ENCODE results near the gene YPEL3. TPM values are rescaled to one million over a fixed set of nuclear protein-coding genes. Genes with fewer than 3 reads are reported as not detected.

YPEL3 gene
- total and polyA plus RNA-seq, 4 donors = 30.6 to 142 (median 85.8) TPM

DNA sequence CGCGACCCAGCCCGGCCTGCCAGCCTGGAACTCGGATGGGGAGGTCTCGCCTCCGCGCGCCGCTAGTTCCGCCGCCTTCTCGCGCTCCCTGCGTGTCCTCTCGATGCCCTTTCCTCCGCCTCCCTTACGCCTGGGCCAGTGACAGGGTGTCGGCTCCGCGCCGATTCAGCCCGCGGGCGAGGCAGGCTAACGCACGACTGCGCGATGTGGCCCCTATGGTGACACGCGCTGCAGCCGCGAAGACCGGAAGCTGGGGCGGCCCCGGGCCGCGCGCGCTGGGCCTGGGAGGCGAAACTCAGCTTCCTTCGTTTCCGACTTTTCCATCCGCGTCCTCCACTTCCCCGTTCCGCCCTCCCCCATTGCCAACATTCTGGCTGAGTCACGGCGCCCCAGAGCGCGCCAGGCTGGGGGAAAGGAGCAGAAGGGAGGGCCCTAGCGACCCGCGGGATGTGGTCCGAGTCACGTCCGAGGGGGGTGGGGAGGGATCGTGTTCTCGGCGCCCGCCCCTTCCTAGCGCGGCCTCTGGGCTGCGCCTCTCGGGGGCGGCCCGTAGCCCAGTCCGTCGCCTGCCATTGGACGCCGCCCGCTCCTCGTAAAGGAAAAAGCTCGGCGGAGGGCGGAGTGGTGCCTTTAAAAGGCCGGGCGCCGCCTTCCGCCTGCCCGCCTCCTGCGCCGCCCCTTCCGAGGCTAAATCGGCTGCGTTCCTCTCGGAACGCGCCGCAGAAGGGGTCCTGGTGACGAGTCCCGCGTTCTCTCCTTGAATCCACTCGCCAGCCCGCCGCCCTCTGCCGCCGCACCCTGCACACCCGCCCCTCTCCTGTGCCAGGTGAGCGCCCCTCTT is 30.7 kb downstream of the YPEL3 start, which contains the start of gene ALDOA:
Gene ALDOA, plus strand, starts transcription at position 659 of the 841 bp plus-strand sequence. CDS start 1,138 bp downstream, outside the sequence.
- peak; percentile 90 to 99 (median 96) for DNase-seq (ENCODE audit: low read depth in 4 of 6, low spot score in 6 of 6)
- Histone ChIP-seq H3K4me1 (ENCODE audit: control insufficient read depth, insufficient read depth, low read length) (peaks cover 60% of the 10 kb centered on the region), H3K27me3 (ENCODE audit: control insufficient read depth, insufficient read depth, low read length) (no peaks in the 10 kb centered on the region), H3K27ac (ENCODE audit: low read depth, low read length) (peak within 1 kb of the TSS; percentile 98), H3K9me3 (ENCODE audit: control insufficient read depth, insufficient read depth, low read length) (no peaks in the 10 kb centered on the region), H3K4me3 (ENCODE audit: low read depth, low read length) (peak within 1 kb of the TSS; percentile 98), H3K36me3 (ENCODE audit: control insufficient read depth, insufficient read depth, low read length) (peaks cover 47% of the 10 kb centered on the region)
- WGBS (ENCODE audit: insufficient coverage) = under 1% methylated on average over 92 of the region's 99 CpGs

DNA sequence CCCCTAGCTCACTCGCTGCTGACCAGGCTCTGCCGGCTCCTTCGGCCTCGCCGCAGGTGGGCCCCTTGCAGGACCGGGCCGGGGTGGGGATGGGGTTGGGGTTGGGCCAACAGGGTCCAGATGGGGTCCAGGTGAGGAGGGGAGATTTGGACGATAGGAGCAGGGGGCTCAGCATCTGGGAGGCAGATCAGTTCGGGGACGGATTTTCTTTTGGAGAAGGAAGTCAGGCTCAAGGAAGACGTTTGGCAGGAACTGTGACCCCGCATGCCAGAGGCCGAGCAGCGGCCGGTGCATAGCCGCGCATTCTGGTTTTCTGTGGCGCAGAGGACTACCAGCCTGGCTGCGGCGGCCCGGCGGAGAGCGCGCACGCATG is 31.3 kb downstream of the YPEL3 start:
- peaks cover 54% of the 10 kb centered on the region for H3K4me1 ChIP-seq (ENCODE audit: control insufficient read depth, insufficient read depth, low read length)
- H3K27ac ChIP-seq (ENCODE audit: low read depth, low read length) = peak overlapping the region; percentile 98

GRCh38 chr16:30063893-30064728 is 31.9 kb downstream of the YPEL3 start:
- Histone ChIP-seq H3K27me3 (ENCODE audit: control insufficient read depth, insufficient read depth, low read length) (no peaks in the 10 kb centered on the region), H3K36me3 (ENCODE audit: control insufficient read depth, insufficient read depth, low read length) (peaks cover 43% of the 10 kb centered on the region), H3K27ac (ENCODE audit: low read depth, low read length) (peak overlapping the region; percentile 98), H3K4me3 (ENCODE audit: low read depth, low read length) (peak overlapping the region; percentile 98), H3K9me3 (ENCODE audit: control insufficient read depth, insufficient read depth, low read length) (no peaks in the 10 kb centered on the region), H3K4me1 (ENCODE audit: control insufficient read depth, insufficient read depth, low read length) (peaks cover 48% of the 10 kb centered on the region)
- DNase-seq (ENCODE audit: low read depth in 4 of 6, low spot score in 6 of 6) = peak in 3 of 6 donors; percentile 52 to 86 (median 80)
- 7% methylated on average over 7 of the region's 27 CpGs for WGBS (ENCODE audit: insufficient coverage)

More for the DNA sequence above, 31.3 kb downstream of the YPEL3 start:
- Histone ChIP-seq H3K36me3 (ENCODE audit: control insufficient read depth, insufficient read depth, low read length) (peaks cover 45% of the 10 kb centered on the region), H3K9me3 (ENCODE audit: control insufficient read depth, insufficient read depth, low read length) (no peaks in the 10 kb centered on the region), H3K27me3 (ENCODE audit: control insufficient read depth, insufficient read depth, low read length) (no peaks in the 10 kb centered on the region), H3K4me3 (ENCODE audit: low read depth, low read length) (peak overlapping the region; percentile 98)
- under 1% methylated on average over 25 of the region's 25 CpGs for WGBS (ENCODE audit: insufficient coverage)
- DNase-seq (ENCODE audit: low read depth in 4 of 6, low spot score in 6 of 6) = peak in 1 of 6 donors; percentile 19

- 43% methylated on average over 12 of the region's 12 CpGs for WGBS (ENCODE audit: insufficient coverage)
- Histone ChIP-seq H3K27me3 (ENCODE audit: control insufficient read depth, insufficient read depth, low read length) (no peaks in the 10 kb centered on the region), H3K27ac (ENCODE audit: low read depth, low read length) (peak overlapping the region; percentile 98), H3K36me3 (ENCODE audit: control insufficient read depth, insufficient read depth, low read length) (peaks cover 40% of the 10 kb centered on the region), H3K4me3 (ENCODE audit: low read depth, low read length) (peak overlapping the region; percentile 98), H3K9me3 (ENCODE audit: control insufficient read depth, insufficient read depth, low read length) (no peaks in the 10 kb centered on the region), H3K4me1 (ENCODE audit: control insufficient read depth, insufficient read depth, low read length) (peaks cover 41% of the 10 kb centered on the region)
- DNase-seq (ENCODE audit: low read depth in 4 of 6, low spot score in 6 of 6) = no peak
Measured at GRCh38 chr16:30063278-30063892, 32.6 kb downstream of the YPEL3 start.

DNA sequence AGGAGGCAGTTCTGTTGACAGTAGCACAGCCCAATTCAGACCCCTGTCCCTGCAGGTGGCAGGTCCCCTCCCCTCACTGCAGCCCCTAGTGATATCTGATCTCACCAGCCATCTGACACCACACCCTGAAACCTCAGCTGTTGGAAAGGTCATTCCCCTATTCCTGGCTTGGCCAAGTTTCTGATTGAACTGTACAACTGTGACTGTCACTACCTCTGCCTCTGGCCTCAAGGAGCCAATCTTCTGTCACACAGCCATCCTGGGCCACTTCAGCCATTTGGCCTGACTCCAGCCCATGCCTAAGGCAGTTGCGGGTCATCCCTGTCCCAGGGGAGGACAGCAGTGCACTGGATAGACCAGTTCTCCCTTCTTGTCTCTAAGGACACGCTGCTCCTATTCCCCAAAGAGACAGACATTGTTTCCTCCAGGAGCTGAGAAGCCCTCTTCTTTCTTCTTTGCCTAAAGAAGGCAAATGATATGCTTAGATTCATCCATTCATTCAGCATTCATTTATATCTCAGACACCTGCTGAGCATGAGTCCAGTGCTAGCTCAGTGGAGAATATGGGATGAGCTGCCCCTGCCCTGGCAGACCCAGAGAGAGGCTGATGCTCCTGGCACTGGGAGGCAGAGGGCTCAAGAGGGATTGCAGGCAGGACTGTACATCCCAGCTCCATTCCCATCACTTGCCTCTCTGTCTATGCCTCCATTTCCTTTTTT is 35.0 kb downstream of the YPEL3 start:
- DNase-seq (ENCODE audit: low read depth in 4 of 6, low spot score in 6 of 6) = no peak
- Histone ChIP-seq H3K27ac (ENCODE audit: low read depth, low read length) (no peak overlapping the region), H3K27me3 (ENCODE audit: control insufficient read depth, insufficient read depth, low read length) (no peaks in the 10 kb centered on the region), H3K4me1 (ENCODE audit: control insufficient read depth, insufficient read depth, low read length) (peaks cover 23% of the 10 kb centered on the region), H3K4me3 (ENCODE audit: low read depth, low read length) (no peak overlapping the region), H3K9me3 (ENCODE audit: control insufficient read depth, insufficient read depth, low read length) (no peaks in the 10 kb centered on the region), H3K36me3 (ENCODE audit: control insufficient read depth, insufficient read depth, low read length) (peaks cover 23% of the 10 kb centered on the region)
- WGBS (ENCODE audit: insufficient coverage) = 25% methylated on average over 1 of the region's 2 CpGs

DNA sequence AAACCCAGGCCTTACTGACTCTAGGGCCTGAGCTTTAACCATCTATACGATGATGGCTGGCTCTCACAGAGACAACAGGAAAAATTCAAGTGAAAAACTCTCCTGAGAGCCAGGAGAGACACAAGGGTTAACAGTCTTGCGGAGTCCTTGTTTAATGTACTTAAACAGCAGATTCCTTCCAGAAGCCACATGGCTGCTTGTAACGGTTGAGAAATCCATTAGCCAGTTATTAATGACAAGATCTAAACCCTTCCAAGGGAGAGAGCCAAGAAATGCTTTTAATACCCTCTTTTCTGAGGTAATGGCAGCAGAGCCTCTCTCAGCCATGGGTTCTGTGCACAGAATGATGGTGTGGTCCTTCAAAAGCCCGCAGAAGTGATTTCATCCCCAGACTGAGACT is 35.7 kb downstream of the YPEL3 start:
- Histone ChIP-seq H3K4me3 (ENCODE audit: low read depth, low read length) (no peak overlapping the region), H3K36me3 (ENCODE audit: control insufficient read depth, insufficient read depth, low read length) (peaks cover 28% of the 10 kb centered on the region), H3K9me3 (ENCODE audit: control insufficient read depth, insufficient read depth, low read length) (no peaks in the 10 kb centered on the region), H3K27me3 (ENCODE audit: control insufficient read depth, insufficient read depth, low read length) (no peaks in the 10 kb centered on the region), H3K4me1 (ENCODE audit: control insufficient read depth, insufficient read depth, low read length) (peaks cover 19% of the 10 kb centered on the region), H3K27ac (ENCODE audit: low read depth, low read length) (no peak overlapping the region)
- DNase-seq (ENCODE audit: low read depth in 4 of 6, low spot score in 6 of 6) = peak in 1 of 6 donors; percentile 46
- 65% methylated on average over 3 of the region's 4 CpGs for WGBS (ENCODE audit: insufficient coverage)

DNA sequence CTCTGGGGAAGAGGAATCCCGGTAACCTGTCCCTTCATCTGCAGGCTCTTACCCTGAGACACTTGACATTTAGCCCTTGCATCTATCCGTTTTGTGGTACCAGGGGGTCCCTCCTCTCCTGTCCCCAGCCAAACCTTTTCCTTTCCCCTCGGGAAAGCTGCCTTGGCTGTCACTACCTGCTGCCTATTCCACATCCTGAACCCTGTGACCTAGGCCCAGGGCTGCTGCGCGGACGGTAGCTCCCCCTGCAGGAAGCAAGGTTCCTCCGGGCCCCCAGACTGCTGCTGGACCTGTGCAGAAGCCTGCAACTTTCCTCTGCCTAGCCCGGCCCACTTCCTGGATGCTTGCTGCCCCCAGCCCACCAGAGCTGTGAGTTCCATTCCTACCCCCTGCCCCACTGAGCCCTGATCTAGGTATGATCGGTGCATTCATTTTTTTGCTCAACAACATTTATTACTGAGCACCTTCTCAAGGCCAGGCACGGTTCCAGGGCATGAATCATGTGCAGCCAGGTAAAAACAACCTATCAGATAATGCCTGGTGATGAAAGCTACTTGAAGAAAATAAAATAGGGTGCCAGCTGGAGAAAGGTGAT is 41.0 kb downstream of the YPEL3 start:
- Histone ChIP-seq H3K36me3 (ENCODE audit: control insufficient read depth, insufficient read depth, low read length) (peaks cover 25% of the 10 kb centered on the region), H3K4me1 (ENCODE audit: control insufficient read depth, insufficient read depth, low read length) (peaks cover 39% of the 10 kb centered on the region), H3K9me3 (ENCODE audit: control insufficient read depth, insufficient read depth, low read length) (no peaks in the 10 kb centered on the region), H3K27me3 (ENCODE audit: control insufficient read depth, insufficient read depth, low read length) (no peaks in the 10 kb centered on the region), H3K27ac (ENCODE audit: low read depth, low read length) (no peak overlapping the region), H3K4me3 (ENCODE audit: low read depth, low read length) (no peak overlapping the region)
- 27% methylated on average over 9 of the region's 10 CpGs for WGBS (ENCODE audit: insufficient coverage)
- no peak for DNase-seq (ENCODE audit: low read depth in 4 of 6, low spot score in 6 of 6)

DNA sequence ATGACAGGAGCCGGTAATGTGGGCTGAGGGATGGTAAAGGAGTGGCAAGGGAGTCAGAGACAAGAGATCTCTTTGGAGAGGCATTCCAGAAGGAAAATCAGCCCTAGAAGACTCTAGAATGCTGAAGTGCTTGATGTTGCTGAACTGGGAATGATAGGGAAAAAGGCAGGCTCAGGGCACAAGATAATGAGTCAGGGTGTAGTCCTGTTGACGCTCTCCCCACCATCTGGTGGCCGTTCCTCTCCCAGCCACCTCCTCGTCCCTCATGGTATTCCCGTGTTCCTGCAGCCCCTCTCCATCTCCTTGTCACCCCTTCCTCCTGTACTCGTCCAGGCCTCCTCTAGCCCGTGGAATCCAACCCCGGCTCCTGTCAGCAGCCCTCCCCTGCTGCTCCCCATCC is 41.6 kb downstream of the YPEL3 start:
- Histone ChIP-seq H3K9me3 (ENCODE audit: control insufficient read depth, insufficient read depth, low read length) (no peaks in the 10 kb centered on the region), H3K27me3 (ENCODE audit: control insufficient read depth, insufficient read depth, low read length) (no peaks in the 10 kb centered on the region), H3K4me3 (ENCODE audit: low read depth, low read length) (no peak overlapping the region), H3K4me1 (ENCODE audit: control insufficient read depth, insufficient read depth, low read length) (peaks cover 44% of the 10 kb centered on the region), H3K36me3 (ENCODE audit: control insufficient read depth, insufficient read depth, low read length) (peaks cover 19% of the 10 kb centered on the region), H3K27ac (ENCODE audit: low read depth, low read length) (no peak overlapping the region)
- 49% methylated on average over 5 of the region's 8 CpGs for WGBS (ENCODE audit: insufficient coverage)
- no peak for DNase-seq (ENCODE audit: low read depth in 4 of 6, low spot score in 6 of 6)
